NB4 (cell line): ENCODE results near the gene STARD13.
A peak's percentile ranks its signal among the peaks of the same experiment; 100 is the strongest.

Source experiments
- DNase-seq: peaks from one replicate; pipeline ENCODE4 v3.0.0; 2010; ENCODE audit warnings: low read depth
- H3K4me3 ChIP-seq: one replicate; pipeline ENCODE4 v1.5.1; 2011; ENCODE audit warnings: mild to moderate bottlenecking, low read depth, low read length, moderate library complexity
- CTCF ChIP-seq: IDR thresholded peaks from one replicate; pipeline ENCODE4 v1.5.1; 2012; ENCODE audit warnings: low read depth, low read length
- MAX ChIP-seq: IDR thresholded peaks from 2 replicates; pipeline ENCODE4 v1.6.1; 2011; ENCODE audit warnings: low read depth, low read length
- MYC ChIP-seq: IDR thresholded peaks from 2 replicates; pipeline ENCODE4 v1.6.1; 2011; ENCODE audit warnings: low read depth, low read length
- POLR2A ChIP-seq: IDR thresholded peaks from 2 replicates; pipeline ENCODE4 v1.6.1; 2011; ENCODE audit warnings: mild to moderate bottlenecking; ENCODE audit not compliant: insufficient read length; ENCODE audit errors: extremely low read depth

Gene STARD13

GRCh38 chr13:33114146-33114545, 171.4 kb downstream of the STARD13 start:
- no peak for TF ChIP-seq CTCF
- TF ChIP-seq POLR2A = no peak
- TF ChIP-seq MAX = no peak
- TF ChIP-seq MYC = no peak
- H3K4me3 ChIP-seq = no peak overlapping the region
- no peak for DNase-seq

- no peak for DNase-seq
- TF ChIP-seq MAX = no peak
- TF ChIP-seq MYC = no peak
- TF ChIP-seq CTCF = no peak
- no peak for TF ChIP-seq POLR2A
- no peak overlapping the region for H3K4me3 ChIP-seq
Observed at GRCh38 chr13:33112766-33113165, 172.8 kb downstream of the STARD13 start.

- TF ChIP-seq CTCF (no peak), MAX (no peak), MYC (no peak), POLR2A (no peak)
Observed at GRCh38 chr13:33111414-33112110, 174.0 kb downstream of the STARD13 start.

GRCh38 chr13:33110713-33111413, 174.7 kb downstream of the STARD13 start:
- no peak for TF ChIP-seq MAX
- no peak for TF ChIP-seq POLR2A
- no peak for TF ChIP-seq CTCF
- no peak overlapping the region for H3K4me3 ChIP-seq
- no peak for DNase-seq

More at GRCh38 chr13:33111414-33112110, 174.0 kb downstream of the STARD13 start:
- no peak overlapping the region for H3K4me3 ChIP-seq
- DNase-seq = no peak

DNA sequence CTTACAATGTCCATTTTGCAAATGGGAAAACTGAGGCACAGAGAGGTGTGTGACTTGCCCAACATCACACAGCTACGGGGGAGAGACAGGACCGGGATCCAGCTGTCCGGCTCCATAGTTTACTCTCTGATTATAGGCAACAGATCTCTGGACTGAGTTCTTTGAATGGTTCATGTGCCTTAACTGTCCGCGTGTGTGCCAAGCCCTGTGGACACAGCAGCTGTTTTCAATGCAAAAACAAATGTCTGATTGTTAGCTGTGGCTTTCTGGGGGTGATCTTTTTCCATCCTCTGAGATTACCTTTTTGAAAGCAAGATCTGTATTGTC, 175.2 kb downstream of the STARD13 start:
- no peak for DNase-seq
- no peak for TF ChIP-seq POLR2A
- TF ChIP-seq CTCF = no peak
- no peak for TF ChIP-seq MAX
- no peak overlapping the region for H3K4me3 ChIP-seq

DNA sequence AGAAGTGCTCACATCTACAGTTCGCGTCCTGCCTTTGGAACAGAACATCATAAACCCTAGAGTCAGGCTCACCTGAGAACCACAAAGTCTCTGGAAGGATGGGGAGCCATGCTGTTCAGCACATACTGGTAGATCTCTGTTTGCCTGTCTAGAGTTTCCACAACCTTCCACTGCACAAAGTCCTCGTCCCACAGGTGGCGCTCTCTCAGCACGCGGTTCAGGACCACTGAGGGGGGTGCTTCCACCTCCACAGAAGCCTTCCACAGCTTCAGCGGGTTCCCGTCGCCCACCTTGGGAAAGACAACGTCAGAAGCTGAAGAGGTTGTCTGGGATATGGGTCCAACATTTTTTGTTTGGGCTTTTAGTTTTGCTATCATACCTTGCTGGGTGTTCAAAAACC, 175.8 kb downstream of the STARD13 start:
- TF ChIP-seq MYC (no peak), CTCF (peak; percentile 27)
- no peak overlapping the region for H3K4me3 ChIP-seq
- no peak for DNase-seq
